H9 (cell line): ENCODE results near the gene GRIK1. TPM values are rescaled to one million over a fixed set of nuclear protein-coding genes. Genes with fewer than 3 reads are reported as not detected.

Source experiments
- DNase-seq: peaks from one replicate; pipeline ENCODE4 v3.0.0-alpha.2; 2017
- H2AFZ ChIP-seq: one replicate; pipeline ENCODE4 v1.6.1; 2013; ENCODE audit warnings: mild to moderate bottlenecking, low read length, control low read depth, moderate library complexity
- H2AK5ac ChIP-seq: 2 replicates; pipeline ENCODE4 v1.6.1; 2013; ENCODE audit warnings: low read length, control low read depth, mixed read lengths; ENCODE audit not compliant: insufficient read length
- H2BK120ac ChIP-seq: one replicate; pipeline ENCODE4 v1.6.1; 2013; ENCODE audit warnings: low read depth, mild to moderate bottlenecking, low read length, control low read depth, inconsistent platforms; ENCODE audit not compliant: poor library complexity, severe bottlenecking
- H2BK12ac ChIP-seq: 2 replicates; pipeline ENCODE4 v1.6.1; 2013; ENCODE audit warnings: low read length, control low read depth, mixed read lengths, low read depth; ENCODE audit not compliant: insufficient read length
- H2BK15ac ChIP-seq: 2 replicates; pipeline ENCODE4 v1.6.1; 2013; ENCODE audit warnings: low read depth, low read length, control low read depth
- H2BK20ac ChIP-seq: one replicate; pipeline ENCODE4 v1.6.1; 2013; ENCODE audit warnings: low read depth, mild to moderate bottlenecking, low read length, control low read depth, inconsistent platforms; ENCODE audit not compliant: poor library complexity, severe bottlenecking
- H2BK5ac ChIP-seq: 2 replicates; pipeline ENCODE4 v1.6.1; 2013; ENCODE audit warnings: low read length, control low read depth, mixed read lengths; ENCODE audit not compliant: insufficient read length
- H3K14ac ChIP-seq: 2 replicates; pipeline ENCODE4 v1.6.1; 2013; ENCODE audit warnings: low read length, control low read depth; ENCODE audit not compliant: insufficient read depth
- H3K18ac ChIP-seq: 2 replicates; pipeline ENCODE4 v1.6.1; 2013; ENCODE audit warnings: low read depth, mild to moderate bottlenecking, mixed read lengths, low read length, control low read depth; ENCODE audit not compliant: insufficient read length
- H3K23ac ChIP-seq: 2 replicates; pipeline ENCODE4 v1.6.1; 2013; ENCODE audit warnings: low read length, control low read depth, mixed read lengths, low read depth; ENCODE audit not compliant: insufficient read length
- H3K23me2 ChIP-seq: 2 replicates; pipeline ENCODE4 v1.6.1; 2013; ENCODE audit warnings: low read depth, mild to moderate bottlenecking, mixed read lengths, low read length, control low read depth; ENCODE audit not compliant: insufficient read length, poor library complexity, severe bottlenecking
- H3K27ac ChIP-seq: 2 replicates; pipeline ENCODE4 v1.5.1; 2013; ENCODE audit warnings: low read length, control low read depth, mixed read lengths, low read depth; ENCODE audit not compliant: insufficient read length
- H3K27me3 ChIP-seq: 2 replicates; pipeline ENCODE4 v1.6.1; 2013; ENCODE audit warnings: low read length, control low read depth, inconsistent platforms; ENCODE audit not compliant: insufficient read depth
- H3K4ac ChIP-seq: 2 replicates; pipeline ENCODE4 v1.6.1; 2013; ENCODE audit warnings: low read depth, mild to moderate bottlenecking, control low read depth, inconsistent platforms, low read length, moderate library complexity
- H3K4me1 ChIP-seq: 2 replicates; pipeline ENCODE4 v1.6.1; 2013; ENCODE audit warnings: low read length, control low read depth, inconsistent platforms; ENCODE audit not compliant: insufficient read depth
- H3K4me2 ChIP-seq: 2 replicates; pipeline ENCODE4 v1.6.1; 2013; ENCODE audit warnings: low read length, control low read depth, mixed read lengths; ENCODE audit not compliant: insufficient read length, insufficient read depth
- H3K56ac ChIP-seq: 2 replicates; pipeline ENCODE4 v1.6.1; 2013; ENCODE audit warnings: low read depth, mild to moderate bottlenecking, mixed read lengths, low read length, control low read depth; ENCODE audit not compliant: insufficient read length
- H3K79me1 ChIP-seq: 2 replicates; pipeline ENCODE4 v1.6.1; 2013; ENCODE audit warnings: low read depth, mild to moderate bottlenecking, moderate library complexity, low read length, control low read depth, inconsistent platforms; ENCODE audit not compliant: insufficient read depth, poor library complexity, severe bottlenecking
- H3K79me2 ChIP-seq: 2 replicates; pipeline ENCODE4 v1.6.1; 2013; ENCODE audit warnings: low read length, control low read depth, inconsistent platforms; ENCODE audit not compliant: insufficient read depth
- H3K9ac ChIP-seq: 2 replicates; pipeline ENCODE4 v1.6.1; 2013; ENCODE audit warnings: low read length, control low read depth, mixed read lengths; ENCODE audit not compliant: insufficient read length; ENCODE audit errors: extremely low read depth
- H3K9me3 ChIP-seq: one replicate; pipeline ENCODE4 v1.6.1; 2013; ENCODE audit warnings: low read depth, low read length, inconsistent platforms; ENCODE audit not compliant: control insufficient read depth
- H3T11ph ChIP-seq: one replicate; pipeline ENCODE4 v1.6.1; 2013; ENCODE audit warnings: mild to moderate bottlenecking, low read length, control low read depth, inconsistent platforms
- H4K20me1 ChIP-seq: one replicate; pipeline ENCODE4 v1.6.1; 2013; ENCODE audit not compliant: control insufficient read depth, insufficient read length, insufficient read depth
- H4K5ac ChIP-seq: 2 replicates; pipeline ENCODE4 v1.6.1; 2013; ENCODE audit warnings: low read depth, mild to moderate bottlenecking, mixed read lengths, low read length, control low read depth; ENCODE audit not compliant: insufficient read length
- H4K8ac ChIP-seq: replicated peaks from 2 replicates; pipeline ENCODE4 v1.6.1; 2013; ENCODE audit warnings: low read length, control low read depth, mixed read lengths, low read depth; ENCODE audit not compliant: insufficient read length
- H4K91ac ChIP-seq: 2 replicates; pipeline ENCODE4 v1.6.1; 2013; ENCODE audit warnings: low read depth, mild to moderate bottlenecking, moderate library complexity, mixed read lengths, low read length, control low read depth; ENCODE audit not compliant: insufficient read length
- H3K27ac Mint-ChIP-seq, 3 experiments: 2 replicates in 2 of 3; 3 replicates in 1 of 3; pipeline ENCODE4 v1.8.0; 2020 to 2021; ENCODE audit warnings: mixed read lengths in 3 of 3, mild to moderate bottlenecking in 1 of 3, moderate library complexity in 1 of 3
- H3K27me3 Mint-ChIP-seq: 2 replicates; pipeline ENCODE4 v1.8.0; 2021; ENCODE audit warnings: low read depth, mild to moderate bottlenecking, moderate library complexity, mixed read lengths
- H3K36me3 Mint-ChIP-seq, 3 experiments: 2 replicates in 2 of 3; 3 replicates in 1 of 3; pipeline ENCODE4 v1.8.0; 2020 to 2021; ENCODE audit warnings: low read depth in 3 of 3, mixed read lengths in 3 of 3; ENCODE audit not compliant: insufficient read depth in 1 of 3
- H3K4me1 Mint-ChIP-seq, 2 experiments: 2 replicates each; pipeline ENCODE4 v1.8.0; 2020; ENCODE audit warnings: mixed read lengths in 2 of 2
- H3K4me3 Mint-ChIP-seq, 2 experiments: 2 replicates in 1 of 2; 3 replicates in 1 of 2; pipeline ENCODE4 v1.8.0; 2020 to 2021; ENCODE audit warnings: mild to moderate bottlenecking in 2 of 2, mixed read lengths in 2 of 2, moderate library complexity in 1 of 2
- H3K9me3 Mint-ChIP-seq, 2 experiments: 2 replicates in 1 of 2; 3 replicates in 1 of 2; pipeline ENCODE4 v1.8.0; 2020; ENCODE audit warnings: mild to moderate bottlenecking in 2 of 2, mixed read lengths in 2 of 2, moderate library complexity in 1 of 2
- WGBS: extraction: QIAGEN DNeasy Blood & Tissue Kit; methylation state at CpG from one replicate; pipeline ENCODE4 v1.1.7; 2013; ENCODE audit warnings: missing lambda C conversion rate, low lambda C conversion rate, mixed read lengths; ENCODE audit not compliant: insufficient read length; ENCODE audit errors: extremely low coverage; 5-methylcytosine and 5-hydroxymethylcytosine counted together
- total RNA-seq: library from RNA; stranded (reverse); gene quantifications from 2 replicates; pipeline ENCODE4 v1.2.1, GENCODE V29; 2021
- TF ChIP-seq, protein P1 (sequence below): fragments of 200-600 bp; sonication (generic); conservative IDR thresholded peaks from 3 replicates; pipeline ENCODE4 v1.8.0; 2021; ENCODE audit warnings: antibody characterized with exemption, mild to moderate bottlenecking

Gene GRIK1
- total RNA-seq, 1 experiment from 2014 or later: not detected

DNA sequence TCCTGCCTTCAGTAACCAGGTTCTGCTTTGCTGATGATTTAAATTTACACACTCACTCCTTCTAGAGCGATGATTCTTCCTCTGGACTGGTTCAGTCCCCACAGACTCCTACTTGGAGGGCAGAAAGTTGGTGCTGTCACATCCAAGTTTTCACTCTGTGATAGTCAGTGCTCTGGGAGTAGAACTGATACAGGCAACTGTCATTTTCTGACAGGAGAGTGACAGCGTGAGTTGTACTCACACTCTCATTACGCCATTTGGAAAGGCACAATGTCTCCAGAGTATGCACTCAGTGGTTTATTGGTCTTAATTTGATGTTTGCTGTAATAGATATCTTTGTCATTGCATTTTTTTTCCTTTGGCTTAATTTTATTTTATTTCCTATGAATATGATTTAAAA, 96.0 kb downstream of the GRIK1 start:
- Histone ChIP-seq H2AFZ (no peak overlapping the region), H3K27ac (no peak overlapping the region), H3K79me1 (no peaks in the 10 kb centered on the region), H3K79me2 (no peaks in the 10 kb centered on the region), H3K4me2 (no peak overlapping the region), H3K4me1 (no peaks in the 10 kb centered on the region), H2BK20ac (no peak overlapping the region), H3K9ac (no peak overlapping the region), H2AK5ac (no peak overlapping the region), H3K4ac (no peak overlapping the region), H3K23me2 (no peaks in the 10 kb centered on the region), H3K14ac (no peak overlapping the region), H2BK12ac (no peak overlapping the region), H4K8ac (no peak overlapping the region), H4K91ac (no peak overlapping the region), H4K5ac (no peak overlapping the region), H3K27me3 (no peaks in the 10 kb centered on the region), H3K9me3 (no peaks in the 10 kb centered on the region), H4K20me1 (no peaks in the 10 kb centered on the region), H3T11ph (no peak overlapping the region), H2BK120ac (no peak overlapping the region), H2BK15ac (no peak overlapping the region), H3K18ac (no peak overlapping the region), H3K23ac (no peak overlapping the region), H3K56ac (no peak overlapping the region), H2BK5ac (no peak overlapping the region)
- H3K27me3 Mint-ChIP-seq: no peaks in the 10 kb centered on the region
- TF ChIP-seq, protein P1, sequence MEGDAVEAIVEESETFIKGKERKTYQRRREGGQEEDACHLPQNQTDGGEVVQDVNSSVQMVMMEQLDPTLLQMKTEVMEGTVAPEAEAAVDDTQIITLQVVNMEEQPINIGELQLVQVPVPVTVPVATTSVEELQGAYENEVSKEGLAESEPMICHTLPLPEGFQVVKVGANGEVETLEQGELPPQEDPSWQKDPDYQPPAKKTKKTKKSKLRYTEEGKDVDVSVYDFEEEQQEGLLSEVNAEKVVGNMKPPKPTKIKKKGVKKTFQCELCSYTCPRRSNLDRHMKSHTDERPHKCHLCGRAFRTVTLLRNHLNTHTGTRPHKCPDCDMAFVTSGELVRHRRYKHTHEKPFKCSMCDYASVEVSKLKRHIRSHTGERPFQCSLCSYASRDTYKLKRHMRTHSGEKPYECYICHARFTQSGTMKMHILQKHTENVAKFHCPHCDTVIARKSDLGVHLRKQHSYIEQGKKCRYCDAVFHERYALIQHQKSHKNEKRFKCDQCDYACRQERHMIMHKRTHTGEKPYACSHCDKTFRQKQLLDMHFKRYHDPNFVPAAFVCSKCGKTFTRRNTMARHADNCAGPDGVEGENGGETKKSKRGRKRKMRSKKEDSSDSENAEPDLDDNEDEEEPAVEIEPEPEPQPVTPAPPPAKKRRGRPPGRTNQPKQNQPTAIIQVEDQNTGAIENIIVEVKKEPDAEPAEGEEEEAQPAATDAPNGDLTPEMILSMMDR: no peak
- no peaks in the 10 kb centered on the region; a peak in 1 of 7 replicates for H3K36me3 Mint-ChIP-seq
- no peaks in the 10 kb centered on the region for H3K9me3 Mint-ChIP-seq
- no peak overlapping the region for H3K4me3 Mint-ChIP-seq
- H3K27ac Mint-ChIP-seq: no peak overlapping the region
- DNase-seq: no peak
- peaks cover 3 to 4% of the 10 kb centered on the region in 2 experiments; a peak in 3 of 4 replicates for H3K4me1 Mint-ChIP-seq
- WGBS: no CpG with 5 or more reads among the region's 3 CpGs
